ENCODE measurements around the gene CAMK1G. TPM values are rescaled to one million over a fixed set of nuclear protein-coding genes. Genes with fewer than 3 reads are reported as not detected.

The CAMK1G gene
- total and polyA plus RNA-seq, 2 of the 4 experiments (the other 2 are of a cell fraction): 0.72 to 1.8 TPM

DNA sequence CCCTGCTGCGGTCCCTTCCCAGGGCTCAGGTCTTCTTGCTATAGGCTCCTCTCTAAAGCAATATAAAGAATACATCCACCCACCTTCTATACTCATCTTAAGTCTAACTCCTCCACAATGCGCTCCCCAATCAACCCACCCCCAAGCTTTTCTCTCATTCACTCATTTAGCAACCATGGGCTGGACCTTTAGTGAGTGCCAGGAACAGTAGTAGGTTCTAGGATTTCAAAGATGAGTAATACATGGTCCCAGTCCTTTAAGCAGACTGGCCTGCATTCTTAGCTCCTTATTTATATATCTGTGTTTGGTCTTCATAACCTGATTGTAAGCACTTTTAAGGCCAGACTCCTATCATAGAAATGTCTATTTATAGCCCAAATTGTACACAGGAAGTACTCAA is 5.9 kb downstream of the CAMK1G start:
- POLR2A ChIA-PET (ENCODE audit: unreplicated experiment): no interaction called here
- H3K27ac ChIP-seq (ENCODE audit: insufficient read depth, low read length): no peak overlapping the region

More for the DNA sequence above, 5.9 kb downstream of the CAMK1G start:
- dilution Hi-C loops (cut with HindIII; ENCODE audit: low sequenced_read_pairs, unreplicated experiment): no loop called here
- Histone ChIP-seq H3K14ac (replicated peaks; ENCODE audit: low read depth, low read length) (no peak overlapping the region), H3K56ac (ENCODE audit: extremely low read depth, insufficient read depth, low read length) (no peak overlapping the region), H2BK15ac (ENCODE audit: low read depth, low read length) (no peak overlapping the region), H2BK20ac (ENCODE audit: low read depth, low read length) (no peak overlapping the region), H3K27me3 (ENCODE audit: control insufficient read depth, insufficient read depth, low read length) (0 out of 2 replicates have a peak, but pooled peaks cover 2% of the 10 kb centered on the region), H4K91ac (ENCODE audit: insufficient read depth, low read depth, low read length) (no peak overlapping the region), H3K9me1 (ENCODE audit: insufficient read depth, low read length) (no peaks in the 10 kb centered on the region; the same call in 1 of the 2 replicates), H2AFZ (replicated peaks; ENCODE audit: low read length, poor library complexity) (no peak overlapping the region), H3K9me3 (ENCODE audit: control insufficient read depth, insufficient read depth, low read length) (no peaks in the 10 kb centered on the region), H3K4me2 (ENCODE audit: low read depth, low read length) (no peak overlapping the region), H3K4me1 (ENCODE audit: control insufficient read depth, insufficient read depth, low read length) (peaks cover 3% of the 10 kb centered on the region; the same call in 1 of the 2 replicates), H3K18ac (ENCODE audit: low read depth, low read length) (no peak overlapping the region), H3K23ac (ENCODE audit: low read depth, low read length) (no peak overlapping the region), H3K36me3 (ENCODE audit: control insufficient read depth, insufficient read depth, low read length) (no peaks in the 10 kb centered on the region), H4K5ac (ENCODE audit: low read depth, low read length) (no peak overlapping the region), H2AK9ac (replicated peaks; ENCODE audit: low read depth, low read length, poor library complexity) (no peak overlapping the region), H4K20me1 (ENCODE audit: insufficient read depth, low read length) (no peaks in the 10 kb centered on the region), H2BK120ac (ENCODE audit: low read depth, low read length) (no peak overlapping the region), H2BK5ac (ENCODE audit: low read depth, low read length, poor library complexity, severe bottlenecking) (no peak overlapping the region), H3K4me3 (ENCODE audit: insufficient read depth, low read depth, low read length) (no peak overlapping the region), H3K79me1 (ENCODE audit: low read depth in 1 of 2, low read length in 2 of 2) (no peaks in the 10 kb centered on the region), H2AK5ac (ENCODE audit: low read depth, low read length) (no peak overlapping the region), H4K8ac (ENCODE audit: low read depth in 2 of 2, low read length in 2 of 2) (no peak overlapping the region), H3K9ac (ENCODE audit: low read depth, low read length) (no peak overlapping the region), H3K4ac (ENCODE audit: low read depth, low read length) (no peak overlapping the region)
- BruUV-seq (replicated peaks): no TSS peak
- ATAC-seq (ENCODE audit: low read depth): no peak
- CTCF ChIA-PET: no interaction called here
- intact Hi-C loops (cut with micrococcal nuclease): no loop called here
- no CpG with 5 or more reads among the region's 2 CpGs for WGBS, 2 experiments (ENCODE audit: extremely low coverage in 2 of 2, insufficient read length in 1 of 2)
- TF ChIP-seq CEBPB (IDR thresholded peaks at IDR 0.05; ENCODE audit: low read depth, low read length) (no peak), POLR2A (IDR thresholded peaks at IDR 0.05; ENCODE audit: low read depth, low read length) (no peak), CTCF (conservative IDR thresholded peaks at IDR 0.05; ENCODE audit: low read depth, low read length) (no peak), MAZ (IDR thresholded peaks at IDR 0.05; ENCODE audit: borderline replicate concordance, low read depth, low read length) (no peak)
- peak; percentile 39 for DNase-seq
- in situ Hi-C loops (cut with MboI; ENCODE audit: low sequenced_read_pairs): no loop called here

All from IMR-90 (cell line).